ENCODE data around the gene EPC1.

The EPC1 gene

GRCh38 chr10:32239769-32240168, 107.2 kb downstream of the EPC1 start:
- TF ChIP-seq NFIC (IDR thresholded peaks at IDR 0.05) (no peak), USF1 (IDR thresholded peaks at IDR 0.05) (no peak), TEAD4 (IDR thresholded peaks at IDR 0.05) (no peak), YY1 (IDR thresholded peaks at IDR 0.05; ENCODE audit: low read depth) (no peak), TAF1 (IDR thresholded peaks at IDR 0.05; ENCODE audit: low read depth) (no peak), EGR1 (IDR thresholded peaks at IDR 0.05) (no peak), ZBTB7A (IDR thresholded peaks at IDR 0.05; ENCODE audit: low read depth) (no peak), TCF12 (IDR thresholded peaks at IDR 0.05; ENCODE audit: low read depth) (no peak), EP300 (IDR thresholded peaks at IDR 0.05; ENCODE audit: borderline replicate concordance) (no peak), FOXM1 (IDR thresholded peaks at IDR 0.05; ENCODE audit: borderline replicate concordance, low read depth) (no peak), CREB1 (IDR thresholded peaks at IDR 0.05; ENCODE audit: low read depth) (no peak), CEBPB (IDR thresholded peaks at IDR 0.05) (no peak)
- TF ChIP-seq, protein P1, sequence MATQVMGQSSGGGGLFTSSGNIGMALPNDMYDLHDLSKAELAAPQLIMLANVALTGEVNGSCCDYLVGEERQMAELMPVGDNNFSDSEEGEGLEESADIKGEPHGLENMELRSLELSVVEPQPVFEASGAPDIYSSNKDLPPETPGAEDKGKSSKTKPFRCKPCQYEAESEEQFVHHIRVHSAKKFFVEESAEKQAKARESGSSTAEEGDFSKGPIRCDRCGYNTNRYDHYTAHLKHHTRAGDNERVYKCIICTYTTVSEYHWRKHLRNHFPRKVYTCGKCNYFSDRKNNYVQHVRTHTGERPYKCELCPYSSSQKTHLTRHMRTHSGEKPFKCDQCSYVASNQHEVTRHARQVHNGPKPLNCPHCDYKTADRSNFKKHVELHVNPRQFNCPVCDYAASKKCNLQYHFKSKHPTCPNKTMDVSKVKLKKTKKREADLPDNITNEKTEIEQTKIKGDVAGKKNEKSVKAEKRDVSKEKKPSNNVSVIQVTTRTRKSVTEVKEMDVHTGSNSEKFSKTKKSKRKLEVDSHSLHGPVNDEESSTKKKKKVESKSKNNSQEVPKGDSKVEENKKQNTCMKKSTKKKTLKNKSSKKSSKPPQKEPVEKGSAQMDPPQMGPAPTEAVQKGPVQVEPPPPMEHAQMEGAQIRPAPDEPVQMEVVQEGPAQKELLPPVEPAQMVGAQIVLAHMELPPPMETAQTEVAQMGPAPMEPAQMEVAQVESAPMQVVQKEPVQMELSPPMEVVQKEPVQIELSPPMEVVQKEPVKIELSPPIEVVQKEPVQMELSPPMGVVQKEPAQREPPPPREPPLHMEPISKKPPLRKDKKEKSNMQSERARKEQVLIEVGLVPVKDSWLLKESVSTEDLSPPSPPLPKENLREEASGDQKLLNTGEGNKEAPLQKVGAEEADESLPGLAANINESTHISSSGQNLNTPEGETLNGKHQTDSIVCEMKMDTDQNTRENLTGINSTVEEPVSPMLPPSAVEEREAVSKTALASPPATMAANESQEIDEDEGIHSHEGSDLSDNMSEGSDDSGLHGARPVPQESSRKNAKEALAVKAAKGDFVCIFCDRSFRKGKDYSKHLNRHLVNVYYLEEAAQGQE (IDR thresholded peaks at IDR 0.05; ENCODE audit: low read depth) = no peak

DNA sequence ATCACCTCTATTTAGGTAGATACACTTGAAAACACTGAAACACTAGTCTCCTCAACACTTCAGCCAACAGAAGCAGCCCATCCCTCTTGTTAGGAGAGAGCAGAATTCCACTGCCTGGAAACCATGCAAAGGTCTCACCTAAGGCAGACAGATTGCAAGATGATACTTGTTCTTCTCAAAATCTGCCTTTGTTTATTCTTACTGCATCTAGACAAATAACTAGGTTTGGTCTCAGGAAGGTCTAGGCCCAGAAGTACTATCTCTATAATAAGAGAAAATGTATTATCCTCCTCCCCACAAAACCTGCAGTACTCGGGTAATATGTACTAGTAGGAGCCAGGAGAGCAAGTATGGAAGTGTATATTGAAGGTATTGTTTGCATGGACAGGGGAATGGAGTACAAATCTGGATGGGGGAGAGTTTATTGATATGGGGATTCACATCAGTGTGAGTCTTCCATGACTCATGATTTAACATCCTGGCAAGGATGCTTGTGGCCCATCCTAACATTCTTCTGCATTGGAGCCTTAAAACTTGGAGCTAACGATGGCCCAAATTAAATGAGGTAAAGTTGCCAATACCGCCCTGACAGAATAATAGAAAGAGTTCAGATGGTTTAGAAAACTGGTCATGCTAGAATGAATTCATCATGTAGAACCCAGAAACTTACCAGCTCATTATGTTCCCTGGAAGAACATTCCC, 109.2 kb downstream of the EPC1 start:
- TF ChIP-seq MAX (IDR thresholded peaks at IDR 0.05) (no peak), TCF12 (IDR thresholded peaks at IDR 0.05; ENCODE audit: low read depth) (no peak), TEAD4 (IDR thresholded peaks at IDR 0.05) (no peak)

- TF ChIP-seq EP300 (IDR thresholded peaks at IDR 0.05; ENCODE audit: borderline replicate concordance) (no peak), CREB1 (IDR thresholded peaks at IDR 0.05; ENCODE audit: low read depth) (no peak), TAF1 (IDR thresholded peaks at IDR 0.05; ENCODE audit: low read depth) (no peak)
Measured at GRCh38 chr10:32234471-32234870, 112.5 kb downstream of the EPC1 start.

DNA sequence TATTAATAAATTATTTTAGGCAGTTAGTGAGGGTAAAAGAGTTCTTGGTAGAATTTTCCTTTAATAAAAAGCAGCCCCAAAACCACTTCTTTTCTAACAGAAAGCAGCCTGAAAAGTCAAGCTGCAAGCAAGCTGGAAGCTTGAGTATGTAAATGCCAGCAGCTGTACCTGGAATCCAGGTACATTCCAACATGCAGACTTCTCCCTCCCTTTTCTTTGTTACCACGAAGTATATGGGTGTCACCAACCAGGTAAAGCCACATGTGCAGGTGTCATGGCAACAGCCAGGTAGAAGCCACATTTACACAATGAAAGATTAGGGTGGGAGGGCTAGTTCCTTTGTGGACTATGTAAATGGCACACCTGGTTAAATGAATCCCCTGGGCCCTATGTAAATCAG, 114.6 kb downstream of the EPC1 start:
- no peak for TF ChIP-seq TCF12 (IDR thresholded peaks at IDR 0.05; ENCODE audit: low read depth)
- TF ChIP-seq TEAD4 (IDR thresholded peaks at IDR 0.05) = peak; percentile 23; the same call in 1 of the 2 replicates

DNA sequence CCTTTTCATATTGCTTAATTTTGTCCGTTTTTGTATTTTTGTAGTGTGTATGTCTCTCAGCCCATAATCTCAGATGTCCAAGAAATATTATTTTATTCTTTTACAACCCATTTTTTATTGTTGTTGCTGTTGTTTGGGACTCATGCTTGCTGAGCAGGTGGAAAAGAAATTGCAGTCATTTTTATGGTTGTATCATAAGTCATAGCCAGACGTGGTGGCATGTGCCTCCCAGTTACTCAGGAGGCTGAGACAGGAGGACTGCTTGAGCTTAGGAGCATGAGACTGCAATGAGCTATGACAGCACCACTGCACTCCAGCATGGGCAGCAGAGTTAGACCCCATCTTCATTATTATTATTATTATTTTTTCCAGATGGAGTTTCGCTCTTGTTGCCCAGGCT, 117.8 kb downstream of the EPC1 start:
- TF ChIP-seq TCF12 (IDR thresholded peaks at IDR 0.05; ENCODE audit: low read depth) = no peak
- TF ChIP-seq TEAD4 (IDR thresholded peaks at IDR 0.05) = no peak
- no peak for TF ChIP-seq ZBTB7A (IDR thresholded peaks at IDR 0.05; ENCODE audit: low read depth)
- TF ChIP-seq USF1 (IDR thresholded peaks at IDR 0.05) = no peak
- no peak for TF ChIP-seq CREB1 (IDR thresholded peaks at IDR 0.05; ENCODE audit: low read depth)
- no peak for TF ChIP-seq YY1 (IDR thresholded peaks at IDR 0.05; ENCODE audit: low read depth)
- no peak for TF ChIP-seq RAD21 (IDR thresholded peaks at IDR 0.05; ENCODE audit: low read depth)
- TF ChIP-seq, protein P1 (IDR thresholded peaks at IDR 0.05; ENCODE audit: low read depth) = no peak
- no peak for TF ChIP-seq FOXM1 (IDR thresholded peaks at IDR 0.05; ENCODE audit: borderline replicate concordance, low read depth)
- TF ChIP-seq CEBPB (IDR thresholded peaks at IDR 0.05) = no peak
- TF ChIP-seq NFIC (IDR thresholded peaks at IDR 0.05) = no peak
- no peak for TF ChIP-seq EP300 (IDR thresholded peaks at IDR 0.05; ENCODE audit: borderline replicate concordance)
- no peak for TF ChIP-seq EGR1 (IDR thresholded peaks at IDR 0.05)
- TF ChIP-seq TAF1 (IDR thresholded peaks at IDR 0.05; ENCODE audit: low read depth) = no peak
- TF ChIP-seq MAX (IDR thresholded peaks at IDR 0.05) = no peak

DNA sequence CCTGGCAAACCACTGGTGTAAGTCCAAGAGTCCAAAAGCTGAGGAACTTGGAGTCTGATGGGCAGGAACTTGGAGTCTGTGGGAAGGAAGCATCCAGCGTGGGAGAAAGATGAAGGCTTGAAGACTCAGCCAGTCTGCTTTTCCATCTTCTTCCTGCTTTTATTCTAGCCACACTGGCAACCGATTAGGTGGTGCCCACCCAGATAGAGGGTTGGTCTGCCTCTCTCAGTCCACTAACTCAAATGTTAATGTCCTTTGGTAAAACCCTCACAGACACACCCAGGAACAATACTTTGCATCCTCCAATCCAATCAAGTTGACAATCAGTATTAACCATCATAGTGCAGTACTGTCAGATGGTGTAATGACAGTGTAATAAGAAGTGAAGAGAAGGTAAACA, 119.2 kb downstream of the EPC1 start:
- no peak for TF ChIP-seq TEAD4 (IDR thresholded peaks at IDR 0.05)
- TF ChIP-seq, protein P1 (IDR thresholded peaks at IDR 0.05; ENCODE audit: low read depth) = no peak
- no peak for TF ChIP-seq CEBPB (IDR thresholded peaks at IDR 0.05)
- no peak for TF ChIP-seq YY1 (IDR thresholded peaks at IDR 0.05; ENCODE audit: low read depth)
- no peak for TF ChIP-seq FOXM1 (IDR thresholded peaks at IDR 0.05; ENCODE audit: borderline replicate concordance, low read depth)
- no peak for TF ChIP-seq CREB1 (IDR thresholded peaks at IDR 0.05; ENCODE audit: low read depth)
- TF ChIP-seq EP300 (IDR thresholded peaks at IDR 0.05; ENCODE audit: borderline replicate concordance) = no peak
- TF ChIP-seq MAX (IDR thresholded peaks at IDR 0.05) = no peak
